NCI-H82 (cell line): Measurements from ENCODE around the gene UCMA.

Experiments used
- DNase-seq: peaks from one replicate; lab custom pipeline; 2025; lab: John Stamatoyannopoulos, UW

UCMA gene

DNA sequence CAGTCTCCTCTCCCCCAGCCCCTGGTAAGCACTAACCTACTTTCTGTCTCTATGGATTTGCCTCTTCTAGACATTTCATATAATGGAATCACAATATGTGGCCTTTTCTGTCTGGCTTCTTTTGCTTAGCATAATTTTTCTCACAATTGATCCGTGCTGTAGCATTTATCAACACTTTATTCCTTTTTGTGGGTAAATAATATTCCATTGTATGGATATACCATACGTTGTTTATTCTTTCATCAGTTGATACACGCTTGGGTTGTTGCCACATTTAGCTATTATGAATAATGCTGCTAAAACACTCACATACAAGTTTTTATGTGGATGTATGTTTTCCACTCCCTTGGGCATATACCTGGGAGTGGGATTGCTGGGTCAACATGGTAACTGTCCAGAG, 47.0 kb downstream of the UCMA start:
- DNase-seq, result no peak

- DNase-seq, result no peak
These were observed 49.3 kb downstream of the UCMA start for GRCh38 chr10:13184730-13185514.

DNA sequence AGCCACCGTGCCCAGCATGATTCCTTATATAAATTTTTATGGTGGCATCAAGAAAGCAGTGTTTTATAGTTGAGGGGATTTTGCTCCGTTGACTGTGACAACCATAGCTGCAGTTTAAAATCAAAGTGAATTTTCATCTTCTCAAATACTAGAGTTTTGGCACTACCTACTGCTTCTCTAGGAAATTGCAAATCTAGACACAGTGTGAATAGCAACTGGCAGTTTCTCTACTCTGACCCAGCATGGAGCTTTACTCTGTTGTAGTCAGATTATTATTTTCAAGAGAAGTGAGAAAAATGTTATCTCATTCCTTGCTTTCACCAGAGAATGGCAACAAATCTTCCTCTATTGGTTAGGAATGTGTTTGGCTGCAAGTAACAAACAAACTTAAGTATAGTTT, 49.9 kb downstream of the UCMA start:
- no peak for DNase-seq

DNA sequence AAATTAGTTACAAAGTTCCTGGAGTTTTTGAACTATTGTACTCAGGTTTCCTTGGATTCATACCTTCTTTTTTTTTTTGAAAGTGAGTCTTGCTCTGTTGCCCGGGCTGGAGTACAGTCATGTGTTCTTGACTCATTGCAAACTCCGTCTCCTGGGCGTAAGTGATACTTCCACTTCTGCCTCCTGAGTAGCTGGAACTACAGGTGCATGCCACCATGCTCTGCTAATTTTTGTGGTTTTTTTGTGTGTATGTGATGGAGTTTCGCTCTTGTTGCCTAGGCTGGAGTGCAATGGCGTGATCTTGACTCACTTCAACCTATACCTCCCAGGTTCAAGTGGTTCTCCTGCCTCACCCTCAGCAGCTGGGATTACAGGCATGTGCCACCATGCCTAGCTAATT, 50.5 kb downstream of the UCMA start:
- DNase-seq, result no peak

GRCh38 chr10:13182424-13182823, 51.8 kb downstream of the UCMA start:
- DNase-seq, result no peak

DNA sequence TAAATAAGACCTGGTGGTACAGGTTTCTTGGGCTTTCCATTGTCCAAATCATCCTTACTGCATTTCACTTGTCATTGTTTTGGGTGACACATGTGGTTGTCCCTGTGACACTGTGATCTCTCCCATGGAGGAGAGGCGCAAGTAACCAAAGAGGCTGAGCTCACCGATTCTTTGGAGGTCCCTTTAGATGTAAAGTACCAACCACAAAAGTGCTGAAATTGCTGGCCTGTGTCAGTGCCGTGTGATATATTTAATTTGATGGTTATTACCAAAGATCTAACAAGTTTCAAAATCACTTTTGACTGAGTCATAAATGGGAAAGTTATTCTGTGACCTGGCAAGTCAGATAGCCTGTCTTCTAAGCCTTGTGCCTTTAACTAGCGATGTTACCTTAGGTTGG, 53.4 kb downstream of the UCMA start:
- no peak for DNase-seq

GRCh38 chr10:13173616-13174015, 60.6 kb downstream of the UCMA start:
- no peak for DNase-seq
